Measurements from ENCODE around the gene FH.

The FH gene

GRCh38 chr1:241457421-241457820, 62.1 kb downstream of the FH start:
- no peak for DNase-seq (ENCODE audit: low read depth)

GRCh38 chr1:241456743-241457142, 62.8 kb downstream of the FH start:
- DNase-seq (ENCODE audit: low read depth) = no peak

- no peak for DNase-seq (ENCODE audit: low read depth)
Observed at GRCh38 chr1:241453732-241454131, 65.8 kb downstream of the FH start.

GRCh38 chr1:241451956-241452355, 67.6 kb downstream of the FH start:
- DNase-seq (ENCODE audit: low read depth) = no peak
